Tibial nerve (tissue), 4 donors: Measurements from ENCODE around the gene SNX8. TPM values are rescaled to one million over a fixed set of nuclear protein-coding genes. Genes with fewer than 3 reads are reported as not detected.
A peak's percentile ranks its signal among the peaks of the same experiment; 100 is the strongest.

Experiments used
- DNase-seq, 2 donors: peaks; one replicate each; pipeline ENCODE4 v3.0.0-alpha.2; 2019; ENCODE audit warnings: low spot score in 2 of 2
- H3K27ac ChIP-seq, 4 donors: fragments of 200-600 bp; sonication (generic) in 3 of 4; one replicate each; pipeline ENCODE4 v1.5.1; 2017 to 2019; ENCODE audit warnings: mild to moderate bottlenecking in 1 of 4
- H3K27me3 ChIP-seq, 2 donors: fragments of 200-600 bp; sonication (generic) in 1 of 2; one replicate each; pipeline versions ENCODE4 v1.5.1 to v1.6.0; 2017 to 2019
- H3K36me3 ChIP-seq, 3 donors: fragments of 200-600 bp; sonication (generic); one replicate each; pipeline ENCODE4 v1.5.1; 2018 to 2019
- H3K4me1 ChIP-seq, 4 donors: fragments of 200-600 bp; sonication (generic) in 3 of 4; one replicate each; pipeline ENCODE4 v1.5.1; 2017 to 2019
- H3K4me3 ChIP-seq, 4 donors: fragments of 200-600 bp; sonication (generic) in 3 of 4; one replicate each; pipeline ENCODE4 v1.5.1; 2017 to 2019; ENCODE audit warnings: mild to moderate bottlenecking in 1 of 4, moderate library complexity in 1 of 4
- H3K9me3 ChIP-seq, 4 donors: fragments of 200-600 bp; sonication (generic) in 3 of 4; one replicate each; pipeline ENCODE4 v1.5.1; 2017 to 2019
- CTCF ChIP-seq, 5 experiments: fragments of 200-600 bp in 3 of 5; fragments of 450-650 bp in 2 of 5; sonication (generic) in 3 of 5; IDR thresholded peaks; one replicate each; pipeline ENCODE4 v1.5.1; 2016 to 2019; ENCODE audit warnings: antibody characterized with exemption in 5 of 5, mild to moderate bottlenecking in 3 of 5, moderate library complexity in 2 of 5
- EP300 ChIP-seq, 2 donors: sonication (generic); formaldehyde crosslinking; IDR thresholded peaks; one replicate each; pipeline ENCODE4 v1.6.1; 2017; ENCODE audit warnings: antibody characterized with exemption in 2 of 2, mild to moderate bottlenecking in 1 of 2
- POLR2A ChIP-seq, 2 donors: fragments of 450-650 bp; IDR thresholded peaks; one replicate each; pipeline ENCODE4 v1.6.1; 2017; ENCODE audit warnings: antibody characterized with exemption in 2 of 2, mild to moderate bottlenecking in 2 of 2, moderate library complexity in 2 of 2
- WGBS, 2 donors: methylation state at CpG; one replicate each; pipeline ENCODE4 v1.1.5; 2018; 5-methylcytosine and 5-hydroxymethylcytosine counted together
- total RNA-seq, 4 donors: library from RNA; depleted of rRNA; stranded (reverse); fragments of >200 nt; gene quantifications; one replicate each; pipeline ENCODE4 v1.1.0, GENCODE V29; 2016

SNX8 gene
- total RNA-seq, 4 donors from 2014 or later = 8.6 to 39.6 (median 18.9) TPM

- peak within 1 kb of the TSS; percentile 34 to 79 (median 61) for H3K27ac ChIP-seq
- DNase-seq = peak; percentile 80 to 85
- 0 to 1% methylated on average over 71 to 72 of the region's 81 CpGs for WGBS, 2 donors
Observed at GRCh38 chr7:2241580-2242540, 72.4 kb downstream of the SNX8 start, which contains the start of the genes MRM2 and NUDT1. Gene MRM2, minus strand, starts transcription at chr7:2242205. Its CDS starts 36 bp downstream, at chr7:2242169. Gene NUDT1, plus strand, starts transcription at chr7:2242226. Its CDS starts 2,349 bp downstream, at chr7:2244575.

GRCh38 chr7:2239242-2239641 lies 75.0 kb downstream of the SNX8 start:
- H3K4me3 ChIP-seq = no peak overlapping the region
- 97% methylated on average over 17 of the region's 17 CpGs for WGBS, 2 donors
- H3K27me3 ChIP-seq = no peaks in the 10 kb centered on the region
- peaks cover 0 to 26% (median 14%) of the 10 kb centered on the region in 4 donors for H3K4me1 ChIP-seq
- no peak overlapping the region for H3K27ac ChIP-seq
- peaks cover 0 to 57% (median 12%) of the 10 kb centered on the region in 3 donors for H3K36me3 ChIP-seq
- TF ChIP-seq EP300 (IDR thresholded peaks at IDR 0.05) = no peak
- no peak for TF ChIP-seq POLR2A (IDR thresholded peaks at IDR 0.05)
- no peak for TF ChIP-seq CTCF (IDR thresholded peaks at IDR 0.05)
- no peak for DNase-seq
- H3K9me3 ChIP-seq = no peaks in the 10 kb centered on the region

More at GRCh38 chr7:2241580-2242540, 72.4 kb downstream of the SNX8 start, which contains the start of the genes MRM2 and NUDT1:
- no peaks in the 10 kb centered on the region for H3K27me3 ChIP-seq
- peaks cover 0 to 30% (median 7%) of the 10 kb centered on the region in 3 donors for H3K36me3 ChIP-seq
- H3K4me1 ChIP-seq = peaks cover 0 to 26% (median 14%) of the 10 kb centered on the region in 4 donors
- H3K4me3 ChIP-seq = peak within 1 kb of the TSS; percentile 62 to 89 (median 76)
- no peaks in the 10 kb centered on the region for H3K9me3 ChIP-seq
- TF ChIP-seq POLR2A (IDR thresholded peaks at IDR 0.05) (peak in 1 of 2 donors; percentile 45), EP300 (IDR thresholded peaks at IDR 0.05) (peak in 1 of 2 donors; percentile 75), CTCF (IDR thresholded peaks at IDR 0.05) (no peak)

GRCh38 chr7:2237109-2237602 lies 77.1 kb downstream of the SNX8 start:
- TF ChIP-seq POLR2A (IDR thresholded peaks at IDR 0.05) (peak in 1 of 2 donors; percentile 6), EP300 (IDR thresholded peaks at IDR 0.05) (peak; percentile 35 to 62), CTCF (IDR thresholded peaks at IDR 0.05) (no peak)
- Histone ChIP-seq H3K27me3 (no peaks in the 10 kb centered on the region), H3K9me3 (no peaks in the 10 kb centered on the region), H3K27ac (peak overlapping the region; percentile 7 to 84 (median 66)), H3K4me1 (peaks cover 0 to 24% (median 11%) of the 10 kb centered on the region in 4 donors), H3K36me3 (peaks cover 0 to 57% (median 12%) of the 10 kb centered on the region in 3 donors), H3K4me3 (no peak overlapping the region)
- peak in 1 of 2 donors; percentile 32 for DNase-seq
- 90 to 92% methylated on average over 12 of the region's 12 CpGs for WGBS, 2 donors

GRCh38 chr7:2233926-2234325 lies 80.3 kb downstream of the SNX8 start:
- WGBS, 2 donors = 61 to 69% methylated on average over 3 of the region's 3 CpGs
- no peak for DNase-seq
- H3K36me3 ChIP-seq = peaks cover 0 to 61% (median 12%) of the 10 kb centered on the region in 3 donors

More at GRCh38 chr7:2233926-2234325, 80.3 kb downstream of the SNX8 start:
- H3K27me3 ChIP-seq = no peaks in the 10 kb centered on the region
- peak overlapping the region in 1 of 4 donors; percentile 6 for H3K27ac ChIP-seq
- TF ChIP-seq CTCF (IDR thresholded peaks at IDR 0.05) = no peak
- H3K4me3 ChIP-seq = no peak overlapping the region
- H3K9me3 ChIP-seq = no peaks in the 10 kb centered on the region
- peaks cover 0 to 37% (median 17%) of the 10 kb centered on the region in 4 donors for H3K4me1 ChIP-seq
